HCT116 (cell line): ENCODE data around the gene GNRH2.

Experiments
- EZH2 ChIP-seq: fragments of 200-600 bp; sonication (generic); IDR thresholded peaks from 2 replicates; pipeline ENCODE4 v1.6.1; 2017; ENCODE audit warnings: antibody characterized with exemption, mixed run types
- EZH2phosphoT487 ChIP-seq: fragments of 200-600 bp; IDR thresholded peaks from 2 replicates; pipeline ENCODE4 v1.6.1; 2018; ENCODE audit warnings: antibody characterized with exemption, borderline replicate concordance
- JUND ChIP-seq: IDR thresholded peaks from 2 replicates; pipeline ENCODE4 v1.6.1; 2012
- POLR2A ChIP-seq: IDR thresholded peaks from 2 replicates; pipeline ENCODE4 v1.7.0; 2011; ENCODE audit warnings: borderline replicate concordance; ENCODE audit not compliant: insufficient read depth, insufficient read length; ENCODE audit errors: extremely low read depth
- POLR2AphosphoS5 ChIP-seq: IDR thresholded peaks from 2 replicates; pipeline ENCODE4 v1.6.1; 2011; ENCODE audit warnings: mild to moderate bottlenecking, low read depth, low read length, moderate library complexity
- REST ChIP-seq: IDR thresholded peaks from 2 replicates; pipeline ENCODE4 v1.6.1; 2012; ENCODE audit warnings: low read depth
- TCF7L2 ChIP-seq: IDR thresholded peaks from 2 replicates; pipeline ENCODE4 v1.7.0; 2011; ENCODE audit warnings: borderline replicate concordance, inconsistent platforms; ENCODE audit not compliant: insufficient read depth, insufficient read length; ENCODE audit errors: extremely low read depth
- ZNF274 ChIP-seq: fragments of 200-500 bp; sonication (Bioruptor generic); IDR thresholded peaks from 2 replicates; pipeline ENCODE4 v1.6.1; 2014; ENCODE audit warnings: mild to moderate bottlenecking, low read depth, low read length, inconsistent platforms
- TF ChIP-seq, protein P1 (sequence below), 3 experiments: fragments of 200-600 bp in 1 of 3; sonication (generic) in 1 of 3; IDR thresholded peaks in 2 of 3; conservative IDR thresholded peaks in 1 of 3; 2 replicates each; pipeline ENCODE4 v1.5.1; 2012 to 2017; ENCODE audit warnings: low read depth in 2 of 3, low read length in 2 of 3, antibody characterized with exemption in 1 of 3, borderline replicate concordance in 1 of 3, control low read depth in 1 of 3, mild to moderate bottlenecking in 1 of 3, mixed read lengths in 1 of 3, mixed run types in 1 of 3, moderate library complexity in 1 of 3; ENCODE audit not compliant: insufficient read depth in 1 of 3

DNA sequence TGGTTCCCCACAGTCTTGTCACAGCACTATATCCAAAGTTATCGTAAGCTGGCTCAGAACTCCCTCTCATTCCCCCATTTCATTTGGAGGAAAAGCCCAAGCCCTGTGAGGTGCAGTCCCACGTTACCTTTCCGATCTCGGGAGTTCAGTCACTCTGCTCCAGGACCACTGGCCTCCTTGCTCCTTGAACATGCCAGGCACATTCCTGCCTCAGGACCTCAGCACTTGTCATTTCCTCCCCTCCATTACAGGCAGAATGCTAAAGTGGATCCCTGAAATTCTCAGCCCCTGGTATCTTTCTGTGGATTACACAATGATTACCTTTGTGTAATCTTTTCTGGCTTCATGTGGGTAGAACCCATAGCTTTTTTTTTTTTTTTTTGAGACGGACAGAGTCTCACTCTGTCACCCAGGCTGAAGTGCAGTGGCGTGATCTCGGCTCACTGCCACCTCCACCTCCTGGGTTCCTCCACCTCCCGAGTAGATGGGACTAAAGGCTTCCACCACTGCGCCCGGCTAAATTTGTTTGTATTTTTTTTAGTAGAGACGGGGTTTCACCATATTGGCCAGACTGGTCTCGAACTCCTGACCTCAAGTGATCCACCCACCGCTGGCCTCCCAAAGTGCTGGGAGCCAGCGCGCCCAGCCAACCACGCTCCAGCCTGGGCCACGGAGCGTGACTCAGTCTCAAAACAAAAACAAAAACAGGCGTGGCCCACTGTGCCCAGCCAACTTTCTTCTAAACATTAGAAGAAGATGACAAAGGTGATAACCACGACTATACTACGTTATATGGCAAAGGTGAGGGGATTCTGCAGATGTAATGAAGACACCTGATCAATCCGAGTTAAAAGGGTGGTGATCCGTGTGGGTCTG lies 24.0 kb downstream of the GNRH2 start:
- no peak for TF ChIP-seq ZNF274
- TF ChIP-seq EZH2: no peak
- TF ChIP-seq JUND: no peak
- TF ChIP-seq TCF7L2: no peak
- TF ChIP-seq, protein P1, sequence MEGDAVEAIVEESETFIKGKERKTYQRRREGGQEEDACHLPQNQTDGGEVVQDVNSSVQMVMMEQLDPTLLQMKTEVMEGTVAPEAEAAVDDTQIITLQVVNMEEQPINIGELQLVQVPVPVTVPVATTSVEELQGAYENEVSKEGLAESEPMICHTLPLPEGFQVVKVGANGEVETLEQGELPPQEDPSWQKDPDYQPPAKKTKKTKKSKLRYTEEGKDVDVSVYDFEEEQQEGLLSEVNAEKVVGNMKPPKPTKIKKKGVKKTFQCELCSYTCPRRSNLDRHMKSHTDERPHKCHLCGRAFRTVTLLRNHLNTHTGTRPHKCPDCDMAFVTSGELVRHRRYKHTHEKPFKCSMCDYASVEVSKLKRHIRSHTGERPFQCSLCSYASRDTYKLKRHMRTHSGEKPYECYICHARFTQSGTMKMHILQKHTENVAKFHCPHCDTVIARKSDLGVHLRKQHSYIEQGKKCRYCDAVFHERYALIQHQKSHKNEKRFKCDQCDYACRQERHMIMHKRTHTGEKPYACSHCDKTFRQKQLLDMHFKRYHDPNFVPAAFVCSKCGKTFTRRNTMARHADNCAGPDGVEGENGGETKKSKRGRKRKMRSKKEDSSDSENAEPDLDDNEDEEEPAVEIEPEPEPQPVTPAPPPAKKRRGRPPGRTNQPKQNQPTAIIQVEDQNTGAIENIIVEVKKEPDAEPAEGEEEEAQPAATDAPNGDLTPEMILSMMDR (IDR thresholded peaks at IDR 0.05 in 2 of 3, conservative IDR thresholded peaks at IDR 0.05 in 1 of 3; ENCODE audit: borderline replicate concordance in 1 of 3, insufficient read depth in 1 of 3, low read depth in 2 of 3, low read length in 2 of 3): no peak
- TF ChIP-seq POLR2AphosphoS5: no peak
- no peak for TF ChIP-seq POLR2A
- no peak for TF ChIP-seq REST
- TF ChIP-seq EZH2phosphoT487: no peak
